ENCODE data around the gene SLC25A12.
"Not testable (repeated sequence)": the region's sequence is repeated elsewhere in the genome, so short reads cannot be mapped to it uniquely, and the experiment has no call there.

Gene SLC25A12

DNA sequence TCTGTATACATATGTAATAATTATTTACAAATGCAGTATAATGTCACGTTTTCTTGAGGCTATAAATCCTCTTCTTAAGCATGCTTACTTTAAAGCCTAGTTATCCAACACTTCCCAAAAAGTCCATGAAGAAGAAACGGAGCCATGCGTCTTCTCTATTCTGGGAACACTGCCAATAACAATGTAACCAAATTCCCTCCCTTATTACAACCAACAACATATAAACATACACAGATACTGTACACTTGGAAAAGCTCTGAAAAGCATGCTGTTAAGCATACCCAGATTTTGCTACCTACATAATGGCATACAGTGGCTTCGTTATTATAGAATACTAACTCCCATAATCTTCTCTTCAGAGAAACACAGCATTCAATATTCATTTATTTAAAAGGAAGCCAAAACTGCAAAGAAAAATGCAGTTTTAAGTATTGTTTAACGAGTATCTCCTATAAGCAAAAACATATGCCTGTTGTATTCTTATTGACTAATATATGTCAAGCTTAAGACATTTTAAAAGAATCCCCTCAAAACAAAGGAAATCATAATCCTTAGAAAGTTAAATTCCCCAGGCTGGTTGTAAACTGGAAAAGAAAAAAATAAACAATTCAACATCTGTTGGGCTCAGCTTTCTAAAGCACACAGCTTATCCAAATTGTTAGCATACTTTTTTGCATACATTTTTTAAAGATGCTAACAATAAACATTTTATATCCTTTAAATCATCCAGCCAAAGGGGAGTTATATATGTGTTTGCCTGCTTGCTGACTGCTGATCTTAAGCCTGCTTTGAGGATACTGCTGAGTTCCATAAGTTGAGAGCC lies 83.4 kb downstream of the SLC25A12 start:
- Histone ChIP-seq H3K79me2 (ENCODE audit: insufficient read depth, low read length) (no peaks in the 10 kb centered on the region), H3K9me2 (ENCODE audit: low read depth, low read length) (no peaks in the 10 kb centered on the region)

DNA sequence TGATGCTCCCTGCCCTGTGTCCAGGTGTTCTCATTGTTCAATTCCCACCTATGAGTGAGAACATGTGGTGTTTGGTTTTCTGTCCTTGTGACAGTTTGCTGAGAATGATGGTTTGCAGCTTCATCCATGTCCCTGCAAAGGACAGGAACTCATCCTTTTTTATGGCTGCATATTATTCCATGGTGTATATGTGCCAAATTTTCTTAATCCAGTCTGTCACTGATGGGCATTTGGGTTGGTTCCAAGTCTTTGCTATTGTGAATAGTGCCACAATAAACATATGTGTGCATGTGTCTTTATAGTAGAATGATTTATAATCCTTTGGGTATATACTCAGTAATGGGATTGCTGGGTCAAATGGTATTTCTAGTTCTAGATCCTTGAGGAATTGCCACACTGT lies 85.2 kb downstream of the SLC25A12 start:
- H3K9me2 ChIP-seq (ENCODE audit: low read depth, low read length); H3K4me1 ChIP-seq (ENCODE audit: insufficient read depth, low read length, severe bottlenecking); H4K20me1 ChIP-seq (ENCODE audit: insufficient read depth, low read length); H3K27ac ChIP-seq (ENCODE audit: low read depth, low read length, poor library complexity, severe bottlenecking); H3K9me3 ChIP-seq (ENCODE audit: low read length); H3K27me3 ChIP-seq (ENCODE audit: insufficient read depth, low read length); H3K79me2 ChIP-seq (ENCODE audit: insufficient read depth, low read length); H3F3A ChIP-seq (ENCODE audit: insufficient read depth, low read length); H3K9ac ChIP-seq (ENCODE audit: low read length); H2AFZ ChIP-seq (ENCODE audit: low read length); H3K4me2 ChIP-seq (ENCODE audit: low read length); H3K4me3 ChIP-seq (ENCODE audit: low read depth, low read length, poor library complexity, severe bottlenecking): not testable (repeated sequence)
- peaks cover 53% of the 10 kb centered on the region for H3K36me3 ChIP-seq (ENCODE audit: insufficient read depth, low read length)

More for the DNA sequence above, 83.4 kb downstream of the SLC25A12 start:
- H2AFZ ChIP-seq (ENCODE audit: low read length): no peak overlapping the region
- no peak overlapping the region for H3K27ac ChIP-seq (ENCODE audit: low read depth, low read length, poor library complexity, severe bottlenecking)
- no peaks in the 10 kb centered on the region for H3F3A ChIP-seq (ENCODE audit: insufficient read depth, low read length)
- H3K36me3 ChIP-seq (ENCODE audit: insufficient read depth, low read length): peaks cover 50% of the 10 kb centered on the region; the same call in 1 of the 2 replicates
- no peaks in the 10 kb centered on the region for H4K20me1 ChIP-seq (ENCODE audit: insufficient read depth, low read length)
- no peak overlapping the region for H3K4me2 ChIP-seq (ENCODE audit: low read length)
- H3K27me3 ChIP-seq (ENCODE audit: insufficient read depth, low read length): no peaks in the 10 kb centered on the region
- no peaks in the 10 kb centered on the region for H3K9me3 ChIP-seq (ENCODE audit: low read length)
- TF ChIP-seq, protein P1, sequence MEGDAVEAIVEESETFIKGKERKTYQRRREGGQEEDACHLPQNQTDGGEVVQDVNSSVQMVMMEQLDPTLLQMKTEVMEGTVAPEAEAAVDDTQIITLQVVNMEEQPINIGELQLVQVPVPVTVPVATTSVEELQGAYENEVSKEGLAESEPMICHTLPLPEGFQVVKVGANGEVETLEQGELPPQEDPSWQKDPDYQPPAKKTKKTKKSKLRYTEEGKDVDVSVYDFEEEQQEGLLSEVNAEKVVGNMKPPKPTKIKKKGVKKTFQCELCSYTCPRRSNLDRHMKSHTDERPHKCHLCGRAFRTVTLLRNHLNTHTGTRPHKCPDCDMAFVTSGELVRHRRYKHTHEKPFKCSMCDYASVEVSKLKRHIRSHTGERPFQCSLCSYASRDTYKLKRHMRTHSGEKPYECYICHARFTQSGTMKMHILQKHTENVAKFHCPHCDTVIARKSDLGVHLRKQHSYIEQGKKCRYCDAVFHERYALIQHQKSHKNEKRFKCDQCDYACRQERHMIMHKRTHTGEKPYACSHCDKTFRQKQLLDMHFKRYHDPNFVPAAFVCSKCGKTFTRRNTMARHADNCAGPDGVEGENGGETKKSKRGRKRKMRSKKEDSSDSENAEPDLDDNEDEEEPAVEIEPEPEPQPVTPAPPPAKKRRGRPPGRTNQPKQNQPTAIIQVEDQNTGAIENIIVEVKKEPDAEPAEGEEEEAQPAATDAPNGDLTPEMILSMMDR (IDR thresholded peaks at IDR 0.05; ENCODE audit: low read length): no peak
- no peak for TF ChIP-seq EZH2 (IDR thresholded peaks at IDR 0.05; ENCODE audit: borderline replicate concordance, low read length)
- no peak overlapping the region for H3K9ac ChIP-seq (ENCODE audit: low read length)
- no peak overlapping the region for H3K4me3 ChIP-seq (ENCODE audit: low read depth, low read length, poor library complexity, severe bottlenecking)
- no peaks in the 10 kb centered on the region for H3K4me1 ChIP-seq (ENCODE audit: insufficient read depth, low read length, severe bottlenecking)

- H2AFZ ChIP-seq (ENCODE audit: low read length): no peak overlapping the region
- no peaks in the 10 kb centered on the region for H4K20me1 ChIP-seq (ENCODE audit: insufficient read depth, low read length)
- H3K27me3 ChIP-seq (ENCODE audit: insufficient read depth, low read length): no peaks in the 10 kb centered on the region
- H3K9me3 ChIP-seq (ENCODE audit: low read length): no peaks in the 10 kb centered on the region
- TF ChIP-seq, protein P1 (IDR thresholded peaks at IDR 0.05; ENCODE audit: low read length): no peak
- no peak for TF ChIP-seq EZH2 (IDR thresholded peaks at IDR 0.05; ENCODE audit: borderline replicate concordance, low read length)
- no peak overlapping the region for H3K27ac ChIP-seq (ENCODE audit: low read depth, low read length, poor library complexity, severe bottlenecking)
- H3K4me1 ChIP-seq (ENCODE audit: insufficient read depth, low read length, severe bottlenecking): no peaks in the 10 kb centered on the region
- no peak overlapping the region for H3K4me3 ChIP-seq (ENCODE audit: low read depth, low read length, poor library complexity, severe bottlenecking)
- H3K79me2 ChIP-seq (ENCODE audit: insufficient read depth, low read length): no peaks in the 10 kb centered on the region
- H3F3A ChIP-seq (ENCODE audit: insufficient read depth, low read length): no peaks in the 10 kb centered on the region
- no peak overlapping the region for H3K4me2 ChIP-seq (ENCODE audit: low read length)
- H3K9me2 ChIP-seq (ENCODE audit: low read depth, low read length): no peaks in the 10 kb centered on the region
- peaks cover 51% of the 10 kb centered on the region for H3K36me3 ChIP-seq (ENCODE audit: insufficient read depth, low read length)
- H3K9ac ChIP-seq (ENCODE audit: low read length): no peak overlapping the region
These were observed 86.1 kb downstream of the SLC25A12 start for GRCh38 chr2:171807831-171808393.

All from OCI-LY1 (cell line).